ENCODE results near the gene NR1H3.
"Not testable (repeated sequence)": the region's sequence is repeated elsewhere in the genome, so short reads cannot be mapped to it uniquely, and the experiment has no call there.

NR1H3 gene

DNA sequence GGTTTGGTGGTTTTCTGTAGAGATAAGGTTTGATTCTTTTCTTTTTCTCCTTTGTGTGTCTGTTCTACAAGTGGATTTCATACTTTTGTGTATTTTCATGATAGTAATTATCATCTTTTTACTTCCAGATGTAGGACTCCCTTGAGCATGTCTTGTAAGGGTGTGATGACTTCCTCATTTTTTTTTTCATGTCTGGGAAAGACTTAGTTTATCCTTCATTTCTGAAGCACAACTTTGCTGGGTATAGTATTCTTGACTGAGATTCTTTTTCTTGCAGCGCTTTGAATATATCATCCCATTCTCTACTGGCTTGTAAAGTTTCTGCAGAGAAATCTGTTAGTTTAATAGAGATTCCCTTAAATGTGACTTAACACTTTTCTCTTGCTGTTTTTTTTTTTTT is 45.1 kb downstream of the NR1H3 start:
- DNase-seq = no peak

GRCh38 chr11:47305734-47306483 is 48.1 kb downstream of the NR1H3 start:
- DNase-seq = peak in 47 of 58 donors; percentile 5 to 80 (median 50)

DNA sequence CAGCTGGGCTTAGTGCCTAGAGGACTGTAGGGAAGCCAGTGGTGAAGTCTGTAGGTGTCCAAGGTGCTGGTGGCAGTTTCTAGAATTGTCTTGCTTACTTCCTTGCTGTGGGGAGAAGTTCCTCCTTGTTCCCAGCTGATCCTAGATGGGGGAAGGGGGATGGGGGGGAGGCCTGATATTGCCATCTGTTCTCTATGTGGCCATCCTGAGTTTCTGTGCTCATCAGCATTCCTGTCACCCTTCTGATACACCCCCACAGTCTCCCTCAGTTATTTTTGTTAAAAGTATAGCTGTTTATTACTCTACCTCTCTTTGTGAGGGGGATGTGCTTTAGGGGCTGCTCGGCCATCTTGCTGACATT is 48.7 kb downstream of the NR1H3 start:
- peak in 14 of 58 donors; percentile 9 to 49 (median 32) for DNase-seq

GRCh38 chr11:47308050-47308823 is 50.4 kb downstream of the NR1H3 start:
- no peak for DNase-seq

- DNase-seq = no peak
Observed at GRCh38 chr11:47314992-47315391, 57.2 kb downstream of the NR1H3 start.

- not testable (repeated sequence) for DNase-seq
Observed at GRCh38 chr11:47316501-47316900, 58.7 kb downstream of the NR1H3 start.

DNA sequence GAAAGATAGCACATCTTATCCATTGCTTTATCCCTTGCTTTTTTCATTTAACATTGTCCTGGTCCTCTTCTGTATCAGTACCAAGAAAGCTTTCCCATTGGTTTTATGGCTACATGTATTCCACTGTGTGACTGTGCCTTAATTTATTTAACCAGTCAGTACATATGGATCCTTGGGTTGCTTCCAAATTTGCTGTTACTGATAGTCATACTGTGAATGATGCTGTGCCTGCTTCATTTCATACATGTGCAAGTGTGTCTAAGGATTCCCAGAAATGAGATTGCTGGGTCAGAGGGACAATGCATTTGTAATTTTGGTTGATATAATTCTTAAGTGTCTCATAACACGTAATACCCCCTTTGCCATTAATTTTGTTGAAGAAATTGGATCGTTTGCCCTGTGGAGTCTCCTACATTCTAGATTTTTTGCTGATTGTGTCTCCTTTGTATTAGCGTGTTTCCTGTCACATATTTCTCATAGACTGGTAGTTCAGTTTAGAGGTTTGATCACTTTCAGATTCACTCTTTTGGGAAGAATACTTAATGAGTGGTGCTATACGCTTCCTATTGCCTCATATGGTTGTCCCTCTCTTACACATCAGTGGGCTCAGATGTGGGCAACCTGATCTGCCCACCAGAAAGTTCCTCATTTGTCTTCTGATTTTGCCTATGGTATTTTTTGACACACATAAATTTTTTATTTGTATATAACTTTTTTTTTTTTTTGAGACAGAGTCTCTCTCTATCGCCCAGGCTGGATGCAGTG is 59.5 kb downstream of the NR1H3 start:
- no peak for DNase-seq

- no peak for DNase-seq
Observed at GRCh38 chr11:47318166-47318565, 60.4 kb downstream of the NR1H3 start.
